K562 (cell line): ENCODE results near the gene ENDOU. TPM values are rescaled to one million over a fixed set of nuclear protein-coding genes. Genes with fewer than 3 reads are reported as not detected.

ENCODE experiments used
- ATAC-seq: fragments of 200-7000 bp; cut with Tn5 transposase; 3 replicates; pipeline ENCODE4 v1.9.1; 2020; ENCODE audit warnings: moderate library complexity
- BruUV-seq: library from RNA; stranded (reverse); fragments of 400-500 nt; replicated peaks from 2 replicates; lab custom pipeline; 2021; lab: Mats Ljungman, UMichigan
- CTCF ChIA-PET: fragments of 300-600 bp; formaldehyde crosslinking; extraction: SDS; loops from one replicate; lab custom pipeline; 2021; ENCODE audit warnings: low intra/inter-chr PET ratio; lab: Yijun Ruan, JAX
- POLR2A ChIA-PET: fragments of 300-600, 350-650 bp; sonication (Branson Sonifier 250); formaldehyde crosslinking; extraction: SDS; loops from one replicate; lab custom pipeline; 2021; ENCODE audit warnings: antibody characterized with exemption, inconsistent platforms; lab: Yijun Ruan, JAX
- DNase-seq, 4 experiments: peaks; one replicate each; pipeline versions ENCODE4 v3.0.0 to v3.0.0-alpha.2; 2011 to 2018; ENCODE audit warnings: low spot score in 3 of 4, mixed read lengths in 3 of 4; ENCODE audit errors: extremely low read depth in 1 of 4
- FAIRE-seq: peaks from 2 replicates; lab custom pipeline; 2011; peaks lifted over from hg19 to GRCh38; lab: Jason Lieb, UNC
- H2AFZ ChIP-seq: 2 replicates; pipeline ENCODE4 v1.6.0; 2011; ENCODE audit warnings: low read depth, low read length, control low read depth, inconsistent platforms
- H3K27ac ChIP-seq: fragments of 200-600 bp; 3 replicates; pipeline ENCODE4 v1.8.0; 2011; ENCODE audit warnings: low read depth, mild to moderate bottlenecking, control low read depth, inconsistent platforms, low read length, moderate library complexity, mixed read lengths; ENCODE audit errors: extremely low read depth
- H3K27me3 ChIP-seq, 2 experiments: fragments of 300-600 bp in 1 of 2; 2 replicates in 1 of 2; 3 replicates in 1 of 2; pipeline versions ENCODE4 v1.6.0 to v1.8.0; 2011; ENCODE audit warnings: inconsistent platforms in 2 of 2, low read length in 2 of 2, mild to moderate bottlenecking in 1 of 2, mixed read lengths in 1 of 2, moderate library complexity in 1 of 2; ENCODE audit not compliant: control insufficient read depth in 2 of 2, insufficient read depth in 2 of 2
- H3K36me3 ChIP-seq: fragments of 300-600 bp; 3 replicates; pipeline ENCODE4 v1.8.0; 2011; ENCODE audit warnings: mild to moderate bottlenecking, low read length, inconsistent platforms; ENCODE audit not compliant: control insufficient read depth, insufficient read depth
- H3K4me1 ChIP-seq, 2 experiments: fragments of 200-600 bp in 1 of 2; replicated peaks in 1 of 2; 2 replicates in 1 of 2; 3 replicates in 1 of 2; pipeline versions ENCODE4 v1.5.1 to v1.8.0; 2011; ENCODE audit warnings: inconsistent platforms in 2 of 2, low read length in 2 of 2, mild to moderate bottlenecking in 1 of 2, mixed read lengths in 1 of 2, moderate library complexity in 1 of 2; ENCODE audit not compliant: control insufficient read depth in 2 of 2, insufficient read depth in 2 of 2
- H3K4me2 ChIP-seq: 2 replicates; pipeline ENCODE4 v1.6.1; 2011; ENCODE audit warnings: low read length, control low read depth, inconsistent platforms, mixed read lengths; ENCODE audit not compliant: insufficient read depth
- H3K4me3 ChIP-seq: fragments of 200-600 bp; sonication (generic), shearing (Covaris generic); 2 replicates; pipeline ENCODE4 v1.5.1; 2016; ENCODE audit warnings: control low read depth, inconsistent platforms
- H3K79me2 ChIP-seq: fragments of 200-600 bp; 3 replicates; pipeline ENCODE4 v1.8.0; 2011; ENCODE audit warnings: low read length, inconsistent platforms; ENCODE audit not compliant: control insufficient read depth, insufficient read depth
- H3K9ac ChIP-seq, 2 experiments: 2 replicates each; pipeline versions ENCODE4 v1.6.0 to v1.6.1; 2011; ENCODE audit warnings: low read depth in 2 of 2, low read length in 2 of 2, control low read depth in 1 of 2, inconsistent platforms in 1 of 2, mild to moderate bottlenecking in 1 of 2, mixed read lengths in 1 of 2; ENCODE audit not compliant: insufficient read depth in 1 of 2
- H3K9me1 ChIP-seq: one replicate; pipeline ENCODE4 v1.6.0; 2011; ENCODE audit warnings: inconsistent platforms, mild to moderate bottlenecking, low read length, moderate library complexity; ENCODE audit not compliant: control insufficient read depth, insufficient read depth
- H3K9me3 ChIP-seq: replicated peaks from 2 replicates; pipeline ENCODE4 v1.5.1; 2011; ENCODE audit warnings: low read depth, low read length, inconsistent platforms; ENCODE audit not compliant: control insufficient read depth, insufficient read depth
- H4K20me1 ChIP-seq: replicated peaks from 2 replicates; pipeline ENCODE4 v1.6.1; 2011; ENCODE audit warnings: low read length, inconsistent platforms, mixed read lengths; ENCODE audit not compliant: control insufficient read depth, insufficient read depth
- HMG20A ChIP-seq: fragments of 450-650 bp; formaldehyde crosslinking; conservative IDR thresholded peaks from 2 replicates; pipeline ENCODE4 v1.4.0; 2020; ENCODE audit warnings: mild to moderate bottlenecking, mixed read lengths
- NFYB ChIP-seq: IDR thresholded peaks from 2 replicates; pipeline ENCODE4 v1.6.1; 2011; ENCODE audit warnings: mild to moderate bottlenecking, moderate library complexity; ENCODE audit not compliant: insufficient read length; ENCODE audit errors: extremely low read depth
- PCBP1 ChIP-seq: fragments of 200-400 bp; formaldehyde crosslinking; IDR thresholded peaks from 2 replicates; pipeline ENCODE4 v1.6.1; 2018; ENCODE audit warnings: mild to moderate bottlenecking, low read depth, low read length; ENCODE audit not compliant: poor library complexity, severe bottlenecking
- POLR2AphosphoS5 ChIP-seq: IDR thresholded peaks from 2 replicates; pipeline ENCODE4 v1.6.1; 2011; ENCODE audit warnings: mild to moderate bottlenecking, low read depth, low read length, moderate library complexity; ENCODE audit not compliant: control insufficient read depth, insufficient read depth
- POLR2G ChIP-seq: fragments of 200-400 bp; formaldehyde crosslinking; IDR thresholded peaks from 2 replicates; pipeline ENCODE4 v1.6.1; 2017; ENCODE audit warnings: low read depth, mild to moderate bottlenecking, antibody characterized with exemption, low read length, moderate library complexity
- SAP30 ChIP-seq: fragments of 200-600 bp; sonication (generic); IDR thresholded peaks from 2 replicates; pipeline ENCODE4 v1.6.1; 2012; ENCODE audit warnings: borderline replicate concordance, low read depth, mild to moderate bottlenecking, moderate library complexity, low read length, control low read depth, inconsistent platforms; ENCODE audit not compliant: insufficient read depth, poor library complexity, severe bottlenecking
- SMAD4 ChIP-seq: fragments of 250-450 bp; sonication (Bioruptor Pico); conservative IDR thresholded peaks from 2 replicates; pipeline ENCODE4 v1.8.0; 2021; ENCODE audit warnings: inconsistent platforms, mild to moderate bottlenecking, moderate library complexity
- ZC3H8 ChIP-seq: fragments of 450-650 bp; IDR thresholded peaks from 2 replicates; pipeline ENCODE4 v1.6.1; 2017
- ZNF561 ChIP-seq: fragments of 450-650 bp; formaldehyde crosslinking; conservative IDR thresholded peaks from 2 replicates; pipeline ENCODE4 v1.4.0; 2020; ENCODE audit warnings: mild to moderate bottlenecking, moderate library complexity
- ZSCAN32 ChIP-seq: fragments of 450-650 bp; formaldehyde crosslinking; IDR thresholded peaks from 2 replicates; pipeline ENCODE4 v1.4.0; 2020; ENCODE audit warnings: mild to moderate bottlenecking, moderate library complexity
- WGBS: fragments of 100-300 bp; shearing (Covaris generic); methylation state at CpG from one replicate; pipeline ENCODE4 v1.1.6; 2016; ENCODE audit warnings: low coverage, mixed read lengths; ENCODE audit not compliant: insufficient coverage; ENCODE audit errors: missing lambda C conversion rate; 5-methylcytosine and 5-hydroxymethylcytosine counted together
- in situ Hi-C: fragments of 300-500 bp; cut with MboI; formaldehyde crosslinking; loops from 4 replicates; pipeline ENCODE4 v1.15.0; 2018; ENCODE audit warnings: inconsistent platforms, mixed read lengths
- intact Hi-C: fragments of 100-400 bp; cut with micrococcal nuclease; formaldehyde crosslinking; loops from 2 replicates; pipeline ENCODE4 v1.14.2; 2022
- polyA plus RNA-seq, 8 experiments: library from polyadenylated mRNA; depleted of rRNA in 4 of 8; stranded (reverse) in 5 of 8; unstranded in 3 of 8; fragments of >200 nt; fragmentation: Nextera tagmentation in 2 of 8; fragmentation: Illumina TruSeq in 1 of 8; extraction: Ambion mirVana in 2 of 8; extraction: Trizol in 1 of 8; gene quantifications; 2 replicates each; pipeline versions ENCODE4 v1.2.1 to v1.2.3, GENCODE V29; 2011 to 2014; ENCODE audit warnings: inconsistent platforms in 1 of 8, missing spikeins in 1 of 8
- total RNA-seq, 7 experiments: library from RNA; depleted of rRNA in 6 of 7; stranded (reverse); fragments of >200 nt in 6 of 7; fragmentation: Illumina TruSeq in 2 of 7; extraction: Trizol in 2 of 7; gene quantifications; 2 replicates each; pipeline versions ENCODE4 v1.2.1 to v1.2.3, GENCODE V29; 2011 to 2021; ENCODE audit warnings: low replicate concordance in 1 of 7
- TF ChIP-seq, protein P1 (sequence below): fragments of 250-450 bp; sonication (Bioruptor Pico); IDR thresholded peaks from 2 replicates; pipeline ENCODE4 v1.8.0; 2022; ENCODE audit warnings: inconsistent platforms, mild to moderate bottlenecking, moderate library complexity, borderline replicate concordance

Gene ENDOU
- total and polyA plus RNA-seq, 9 of the 15 experiments (the other 6 are each of a cell fraction or from before 2014, with no cell fraction given) = 0.03 TPM; not detected in 8

DNA sequence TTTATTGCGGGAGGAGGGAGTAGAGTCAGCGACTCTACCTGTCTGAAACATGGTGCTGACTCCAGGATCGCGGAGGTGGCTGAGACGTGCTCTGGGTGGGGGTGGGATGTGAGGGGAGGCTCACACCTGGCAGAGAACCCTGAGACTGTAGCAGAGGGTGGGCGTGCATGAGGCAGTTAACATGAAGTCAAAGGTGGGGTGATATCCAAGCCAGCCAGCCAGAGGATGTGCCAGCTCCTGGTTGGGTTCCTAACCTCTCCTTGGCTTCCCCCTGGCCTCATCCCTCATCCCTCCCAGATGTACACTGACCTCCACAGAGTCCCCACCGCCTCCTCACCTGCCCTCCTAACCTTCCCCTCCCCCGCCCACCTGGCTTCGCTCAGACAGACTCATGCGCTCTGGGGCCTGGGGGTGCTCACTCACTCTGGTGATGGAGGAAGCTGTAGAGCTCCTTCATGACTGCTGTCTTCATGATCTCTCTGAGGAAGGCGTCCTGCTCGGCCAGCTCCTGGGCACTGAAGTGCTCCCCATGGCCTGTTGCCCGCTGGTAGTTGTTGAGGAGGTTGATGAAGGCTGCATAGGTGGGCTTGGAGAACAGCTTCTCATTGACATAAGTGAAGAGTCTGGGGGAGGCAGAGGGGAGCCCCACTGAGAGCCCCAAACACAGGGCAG, 9.3 kb downstream of the ENDOU start:
- ATAC-seq = no peak
- Histone ChIP-seq H3K27ac (no peak overlapping the region), H3K4me3 (no peak overlapping the region), H2AFZ (no peak overlapping the region), H3K36me3 (no peaks in the 10 kb centered on the region), H4K20me1 (no peaks in the 10 kb centered on the region; the same call in 1 of the 2 replicates), H3K4me2 (no peak overlapping the region), H3K9me1 (no peaks in the 10 kb centered on the region), H3K4me1 (peaks cover 3 to 4% of the 10 kb centered on the region in 2 experiments; a peak in 4 of 5 replicates), H3K9ac (peak overlapping the region in 1 of 2 experiments; percentile 72; a peak in 1 of 4 replicates), H3K79me2 (no peaks in the 10 kb centered on the region), H3K9me3 (no peaks in the 10 kb centered on the region), H3K27me3 (no peaks in the 10 kb centered on the region)
- ChIA-PET CTCF (interaction anchor here (1.4 to 2.7 kb wide), 5 partner anchors 43 to 234 kb away, joined by 5 to 32 read pairs (median 14); partner anchors contain the start of gene RAPGEF3), POLR2A (interaction anchor here (0.7 to 1.1 kb wide), 7 partner anchors 9 to 158 kb away, joined by 3 to 4 read pairs (median 3); no protein-coding TSS in a partner anchor)
- BruUV-seq = no TSS peak
- in situ Hi-C loops = loop anchor here (10.0 kb wide), 1 partner anchor 59 kb away; the partner anchor contains the start of gene SLC48A1
- no peak for FAIRE-seq
- DNase-seq = no peak
- intact Hi-C loops = loop anchor here (1.0 to 10.0 kb wide), 6 partner anchors 27 to 449 kb away; no protein-coding TSS in a partner anchor
- WGBS = 66% methylated on average over 13 of the region's 13 CpGs
- no peak for TF ChIP-seq POLR2G
- no peak for TF ChIP-seq ZSCAN32 (CRISPR knock-in tag)
- TF ChIP-seq NFYB = no peak
- TF ChIP-seq POLR2AphosphoS5 = no peak
- TF ChIP-seq PCBP1 = no peak
- TF ChIP-seq ZNF561 (CRISPR knock-in tag) = no peak
- TF ChIP-seq ZC3H8 = no peak
- TF ChIP-seq, protein P1, sequence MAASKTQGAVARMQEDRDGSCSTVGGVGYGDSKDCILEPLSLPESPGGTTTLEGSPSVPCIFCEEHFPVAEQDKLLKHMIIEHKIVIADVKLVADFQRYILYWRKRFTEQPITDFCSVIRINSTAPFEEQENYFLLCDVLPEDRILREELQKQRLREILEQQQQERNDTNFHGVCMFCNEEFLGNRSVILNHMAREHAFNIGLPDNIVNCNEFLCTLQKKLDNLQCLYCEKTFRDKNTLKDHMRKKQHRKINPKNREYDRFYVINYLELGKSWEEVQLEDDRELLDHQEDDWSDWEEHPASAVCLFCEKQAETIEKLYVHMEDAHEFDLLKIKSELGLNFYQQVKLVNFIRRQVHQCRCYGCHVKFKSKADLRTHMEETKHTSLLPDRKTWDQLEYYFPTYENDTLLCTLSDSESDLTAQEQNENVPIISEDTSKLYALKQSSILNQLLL = no peak
- no peak for TF ChIP-seq SMAD4 (CRISPR knock-in tag)
- no peak for TF ChIP-seq SAP30
- TF ChIP-seq HMG20A = no peak
